Globus pallidus (tissue), 1 donor: ENCODE measurements around the gene BCAS3.

ENCODE experiments used
- DNase-seq: peaks from one replicate; pipeline ENCODE4 v3.0.0-alpha.2; 2015; ENCODE audit warnings: low spot score

BCAS3 gene

GRCh38 chr17:61064087-61064951, 386.7 kb downstream of the BCAS3 start:
- no peak for DNase-seq

GRCh38 chr17:61065263-61065773, 387.7 kb downstream of the BCAS3 start:
- no peak for DNase-seq

- no peak for DNase-seq
Observed at GRCh38 chr17:61066062-61066461, 388.4 kb downstream of the BCAS3 start.

GRCh38 chr17:61070649-61071048, 393.0 kb downstream of the BCAS3 start:
- no peak for DNase-seq

GRCh38 chr17:61072648-61073047, 395.0 kb downstream of the BCAS3 start:
- no peak for DNase-seq

GRCh38 chr17:61073131-61073530, 395.5 kb downstream of the BCAS3 start:
- DNase-seq, result no peak

GRCh38 chr17:61073799-61074513, 396.3 kb downstream of the BCAS3 start:
- no peak for DNase-seq

GRCh38 chr17:61075988-61076387, 398.3 kb downstream of the BCAS3 start:
- DNase-seq, result no peak

- DNase-seq, result no peak
Observed at GRCh38 chr17:61076621-61077031, 399.0 kb downstream of the BCAS3 start.

GRCh38 chr17:61081959-61082358, 404.3 kb downstream of the BCAS3 start:
- DNase-seq, result no peak

GRCh38 chr17:61084260-61084659, 406.6 kb downstream of the BCAS3 start:
- no peak for DNase-seq

GRCh38 chr17:61087024-61087423, 409.4 kb downstream of the BCAS3 start:
- DNase-seq, result no peak

GRCh38 chr17:61088556-61088955, 410.9 kb downstream of the BCAS3 start:
- no peak for DNase-seq

- DNase-seq, result no peak
Observed at GRCh38 chr17:61091096-61091495, 413.4 kb downstream of the BCAS3 start.

- DNase-seq, result no peak
Observed at GRCh38 chr17:61097781-61098180, 420.1 kb downstream of the BCAS3 start.

GRCh38 chr17:61106354-61106753, 428.7 kb downstream of the BCAS3 start:
- DNase-seq, result no peak

GRCh38 chr17:61116577-61116976, 438.9 kb downstream of the BCAS3 start:
- DNase-seq, result no peak

GRCh38 chr17:61117983-61118382, 440.3 kb downstream of the BCAS3 start:
- DNase-seq, result no peak

GRCh38 chr17:61118871-61119270, 441.2 kb downstream of the BCAS3 start:
- no peak for DNase-seq

GRCh38 chr17:61122326-61122913, 444.8 kb downstream of the BCAS3 start:
- no peak for DNase-seq

- no peak for DNase-seq
Observed at GRCh38 chr17:61124562-61124961, 446.9 kb downstream of the BCAS3 start.

- DNase-seq, result no peak
Observed at GRCh38 chr17:61126473-61127249, 449.0 kb downstream of the BCAS3 start.
